Cardiac fibroblast (primary cell): ENCODE measurements around the gene ELOVL5.

Source experiments
- DNase-seq, 2 donors: peaks; one replicate each; pipeline versions ENCODE4 v3.0.0 to v3.0.0-alpha.2; 2010; ENCODE audit warnings: low read depth in 2 of 2
- H3K4me3 ChIP-seq, 2 donors: replicated peaks in 1 of 2; 1 replicate in 1 of 2; 2 replicates in 1 of 2; pipeline ENCODE4 v1.5.1; 2011; ENCODE audit warnings: low read depth in 2 of 2, low read length in 2 of 2, mild to moderate bottlenecking in 2 of 2, moderate library complexity in 1 of 2
- CTCF ChIP-seq: IDR thresholded peaks from one replicate; pipeline ENCODE4 v1.5.1; 2011; ENCODE audit warnings: low read depth, mild to moderate bottlenecking, low read length, inconsistent platforms

Gene ELOVL5

GRCh38 chr6:53369876-53370515, 21.2 kb upstream of the ELOVL5 start:
- H3K4me3 ChIP-seq: no peak overlapping the region
- no peak for DNase-seq
- no peak for TF ChIP-seq CTCF

- TF ChIP-seq CTCF: no peak
- no peak for DNase-seq
- no peak overlapping the region for H3K4me3 ChIP-seq
Measured at GRCh38 chr6:53369051-53369450, 20.3 kb upstream of the ELOVL5 start.

- H3K4me3 ChIP-seq: no peak overlapping the region
- no peak for TF ChIP-seq CTCF
- DNase-seq: no peak
Measured at GRCh38 chr6:53366128-53366641, 17.4 kb upstream of the ELOVL5 start.

- no peak for DNase-seq
- TF ChIP-seq CTCF: no peak
- H3K4me3 ChIP-seq: no peak overlapping the region
Measured at GRCh38 chr6:53363341-53364079, 14.8 kb upstream of the ELOVL5 start.

- no peak overlapping the region for H3K4me3 ChIP-seq
- peak in 1 of 2 donors; percentile 65 for DNase-seq
- TF ChIP-seq CTCF: no peak
Measured at GRCh38 chr6:53361549-53362031, 12.8 kb upstream of the ELOVL5 start.

- no peak for TF ChIP-seq CTCF
- DNase-seq: peak in 1 of 2 donors; percentile 61
- H3K4me3 ChIP-seq: peak overlapping the region in 1 of 2 donors; percentile 50
Measured at GRCh38 chr6:53360093-53360912, 11.6 kb upstream of the ELOVL5 start.
